Loucy (cell line): ENCODE measurements around the gene L1CAM.

Experiments
- H2AFZ ChIP-seq: fragments of 200-600 bp; sonication (generic); 2 replicates; pipeline ENCODE4 v1.6.0; 2016; ENCODE audit warnings: antibody characterized with exemption, mild to moderate bottlenecking, low read length, moderate library complexity
- H3F3A ChIP-seq: fragments of 200-600 bp; 2 replicates; pipeline ENCODE4 v1.6.0; 2016; ENCODE audit warnings: antibody characterized with exemption, low read depth, mild to moderate bottlenecking
- H3K27me3 ChIP-seq: fragments of 200-600 bp; sonication (generic); 2 replicates; pipeline ENCODE4 v1.6.1; 2014; ENCODE audit warnings: low read length, mild to moderate bottlenecking; ENCODE audit not compliant: insufficient read depth, poor library complexity, severe bottlenecking
- H3K36me3 ChIP-seq: fragments of 200-600 bp; sonication (generic); 2 replicates; pipeline ENCODE4 v1.6.1; 2016; ENCODE audit warnings: low read length; ENCODE audit not compliant: insufficient read depth
- H3K4me1 ChIP-seq: fragments of 200-600 bp; sonication (generic); 2 replicates; pipeline ENCODE4 v1.5.1; 2014; ENCODE audit warnings: low read length, mild to moderate bottlenecking; ENCODE audit not compliant: insufficient read depth, poor library complexity, severe bottlenecking
- H3K4me2 ChIP-seq: fragments of 200-600 bp; sonication (generic); 2 replicates; pipeline ENCODE4 v1.6.0; 2014; ENCODE audit warnings: antibody characterized with exemption, low read length, low read depth, mild to moderate bottlenecking; ENCODE audit not compliant: poor library complexity, severe bottlenecking
- H3K4me3 ChIP-seq: fragments of 200-600 bp; sonication (generic); 2 replicates; pipeline ENCODE4 v1.5.1; 2014; ENCODE audit warnings: low read length, mild to moderate bottlenecking, mixed read lengths; ENCODE audit not compliant: poor library complexity, severe bottlenecking
- H3K79me2 ChIP-seq: fragments of 200-600 bp; sonication (generic); 2 replicates; pipeline ENCODE4 v1.6.1; 2014; ENCODE audit warnings: low read length; ENCODE audit not compliant: insufficient read depth
- H3K9ac ChIP-seq: fragments of 200-600 bp; sonication (generic); 2 replicates; pipeline ENCODE4 v1.6.0; 2014; ENCODE audit warnings: mild to moderate bottlenecking, low read depth, low read length, moderate library complexity; ENCODE audit not compliant: poor library complexity, severe bottlenecking
- H3K9me2 ChIP-seq: fragments of 200-600 bp; sonication (generic); replicated peaks from 2 replicates; pipeline ENCODE4 v1.6.1; 2016; ENCODE audit warnings: low read depth, low read length, mixed read lengths
- H3K9me3 ChIP-seq: fragments of 200-600 bp; sonication (generic); 2 replicates; pipeline ENCODE4 v1.6.1; 2014; ENCODE audit warnings: mild to moderate bottlenecking, antibody characterized with exemption, low read length, low read depth; ENCODE audit not compliant: insufficient read depth
- H4K20me1 ChIP-seq: fragments of 200-600 bp; sonication (generic); 2 replicates; pipeline ENCODE4 v1.6.0; 2014; ENCODE audit warnings: antibody characterized with exemption, low read length, mild to moderate bottlenecking; ENCODE audit not compliant: insufficient read depth, poor library complexity, severe bottlenecking
- CTCF ChIP-seq: fragments of 200-600 bp; sonication (generic); conservative IDR thresholded peaks from 2 replicates; pipeline ENCODE4 v1.5.1; 2014; ENCODE audit warnings: mild to moderate bottlenecking, antibody characterized with exemption, low read length
- EZH2phosphoT487 ChIP-seq: fragments of 200-600 bp; IDR thresholded peaks from 2 replicates; pipeline ENCODE4 v1.6.1; 2018; ENCODE audit warnings: antibody characterized with exemption, mild to moderate bottlenecking, moderate library complexity, borderline replicate concordance

L1CAM gene

GRCh38 chrX:153853180-153853901, 32.6 kb downstream of the L1CAM start:
- TF ChIP-seq EZH2phosphoT487: no peak
- no peak for TF ChIP-seq CTCF
- Histone ChIP-seq H4K20me1 (no peaks in the 10 kb centered on the region), H3F3A (no peaks in the 10 kb centered on the region), H2AFZ (no peak overlapping the region), H3K4me3 (no peak overlapping the region), H3K27me3 (no peaks in the 10 kb centered on the region), H3K36me3 (no peaks in the 10 kb centered on the region), H3K4me1 (peaks cover 3% of the 10 kb centered on the region), H3K9ac (no peak overlapping the region), H3K9me3 (no peaks in the 10 kb centered on the region), H3K79me2 (no peaks in the 10 kb centered on the region), H3K4me2 (no peak overlapping the region), H3K9me2 (no peaks in the 10 kb centered on the region)

DNA sequence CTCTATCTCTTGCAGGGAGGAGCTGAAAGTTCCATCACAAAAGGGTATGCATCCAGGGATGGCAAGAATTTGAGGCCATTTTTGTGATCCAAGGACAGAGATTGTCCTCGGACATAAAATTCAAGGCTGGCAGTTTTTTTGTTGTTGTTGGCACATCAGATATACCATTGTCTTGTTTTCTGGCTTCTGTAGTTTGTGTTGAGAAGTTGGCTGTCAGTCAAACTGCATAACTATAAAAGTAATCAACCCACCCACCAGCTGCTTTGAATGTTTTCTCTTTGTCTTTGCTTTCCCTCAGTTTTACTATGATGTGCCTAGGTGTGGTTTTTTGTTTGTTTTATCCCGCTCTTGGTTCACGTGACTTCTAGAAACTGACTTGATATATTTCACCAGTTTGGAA, 34.0 kb downstream of the L1CAM start:
- TF ChIP-seq EZH2phosphoT487 (no peak), CTCF (no peak)
- Histone ChIP-seq H3K27me3 (no peaks in the 10 kb centered on the region), H3K79me2 (no peaks in the 10 kb centered on the region), H4K20me1 (no peaks in the 10 kb centered on the region), H3K36me3 (no peaks in the 10 kb centered on the region), H3K4me2 (no peak overlapping the region), H3K9me3 (no peaks in the 10 kb centered on the region), H3F3A (no peaks in the 10 kb centered on the region), H3K4me1 (no peaks in the 10 kb centered on the region), H3K9ac (no peak overlapping the region), H2AFZ (no peak overlapping the region), H3K4me3 (no peak overlapping the region), H3K9me2 (no peaks in the 10 kb centered on the region)

- no peak for TF ChIP-seq EZH2phosphoT487
- TF ChIP-seq CTCF: no peak
- Histone ChIP-seq H3K79me2 (no peaks in the 10 kb centered on the region), H3K4me2 (no peak overlapping the region), H3F3A (no peaks in the 10 kb centered on the region), H3K4me3 (no peak overlapping the region), H2AFZ (no peak overlapping the region), H3K9ac (no peak overlapping the region), H4K20me1 (no peaks in the 10 kb centered on the region), H3K36me3 (no peaks in the 10 kb centered on the region), H3K27me3 (no peaks in the 10 kb centered on the region), H3K9me2 (no peaks in the 10 kb centered on the region), H3K4me1 (no peaks in the 10 kb centered on the region), H3K9me3 (no peaks in the 10 kb centered on the region)
Observed at GRCh38 chrX:153848325-153848724, 37.6 kb downstream of the L1CAM start.
